Measurements from ENCODE around the gene ADGB.

GRCh38 chr6:146666909-146667308 lies 68.1 kb downstream of the ADGB start:
- TF ChIP-seq CTCF (IDR thresholded peaks at IDR 0.05): no peak
- TF ChIP-seq POLR2A (IDR thresholded peaks at IDR 0.05): no peak

Measured in esophagus squamous epithelium (tissue), 4 donors.